Measurements from ENCODE around the gene VPS13C. TPM values are rescaled to one million over a fixed set of nuclear protein-coding genes. Genes with fewer than 3 reads are reported as not detected.

Gene VPS13C
- total and polyA plus RNA-seq, 8 donors: 5.4 to 207 (median 89.4) TPM

- H3K4me3 ChIP-seq: peak overlapping the region; percentile 64 to 93 (median 75)
- H3K27me3 ChIP-seq: no peaks in the 10 kb centered on the region
- TF ChIP-seq EP300 (IDR thresholded peaks at IDR 0.05) (no peak), POLR2A (IDR thresholded peaks at IDR 0.05) (no peak), CTCF (IDR thresholded peaks at IDR 0.05) (no peak), POLR2AphosphoS5 (IDR thresholded peaks at IDR 0.05) (no peak)
- peak overlapping the region; percentile 89 to 99 (median 95) for H3K27ac ChIP-seq
- H3K9me3 ChIP-seq: no peaks in the 10 kb centered on the region
- WGBS, 5 donors: 2 to 5% (median 3%) methylated on average over 13 of the region's 13 CpGs
- DNase-seq: peak in 1 of 2 donors; percentile 20
- H3K4me1 ChIP-seq: peaks cover 8 to 51% (median 33%) of the 10 kb centered on the region in 4 donors
- no peaks in the 10 kb centered on the region for H3K36me3 ChIP-seq
- intact Hi-C loops (cut with DNase I; ENCODE audit: low total_unique reads): no loop called here
Observed at GRCh38 chr15:62059108-62059815, 985 bp downstream of the VPS13C start.

- Histone ChIP-seq H3K4me3 (peak overlapping the region in 3 of 4 donors; percentile 15 to 93 (median 65)), H3K4me1 (peaks cover 12 to 52% (median 37%) of the 10 kb centered on the region in 4 donors), H3K9me3 (no peaks in the 10 kb centered on the region), H3K27ac (peak overlapping the region in 1 of 5 donors; percentile 99), H3K27me3 (no peaks in the 10 kb centered on the region), H3K36me3 (no peaks in the 10 kb centered on the region)
- no peak for TF ChIP-seq POLR2A (IDR thresholded peaks at IDR 0.05)
- no peak for TF ChIP-seq EP300 (IDR thresholded peaks at IDR 0.05)
- no peak for TF ChIP-seq POLR2AphosphoS5 (IDR thresholded peaks at IDR 0.05)
- WGBS, 5 donors: 82 to 89% (median 85%) methylated on average over 5 of the region's 5 CpGs
- DNase-seq: no peak
- intact Hi-C loops (cut with DNase I; ENCODE audit: low total_unique reads): no loop called here
Observed at GRCh38 chr15:62058327-62059028, 1.8 kb downstream of the VPS13C start.

DNA sequence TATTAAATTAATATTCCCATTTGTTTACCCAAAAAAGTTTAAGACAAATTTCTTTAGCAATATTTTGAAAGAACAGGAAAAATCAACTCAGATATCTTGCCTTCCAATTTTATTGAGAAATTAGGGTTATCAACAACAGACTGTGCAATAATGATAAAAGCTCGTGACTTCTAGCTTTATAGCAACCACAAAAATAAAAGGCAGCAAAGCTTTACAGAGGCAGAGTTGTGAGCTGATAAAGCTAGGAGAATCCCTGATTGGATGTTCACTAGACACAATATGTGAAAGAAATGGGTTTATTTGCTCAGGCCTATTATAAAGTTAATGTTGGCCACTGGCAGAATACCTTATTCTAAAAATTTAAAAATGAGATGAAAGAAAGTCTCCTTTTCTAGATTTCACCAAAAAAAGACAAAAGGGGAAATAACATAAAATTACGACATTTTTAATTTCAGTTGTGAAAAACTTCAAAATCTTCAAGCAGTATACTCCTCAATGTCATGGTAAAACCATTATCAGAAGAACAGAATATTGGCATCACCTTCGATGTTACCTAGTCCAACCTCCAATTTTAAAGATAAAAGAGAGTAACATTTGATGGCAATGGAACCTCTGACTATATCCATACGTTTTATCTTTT lies 2.8 kb downstream of the VPS13C start:
- no peak overlapping the region for H3K4me3 ChIP-seq
- no peaks in the 10 kb centered on the region for H3K27me3 ChIP-seq
- H3K4me1 ChIP-seq: peaks cover 18 to 62% (median 45%) of the 10 kb centered on the region in 4 donors
- H3K9me3 ChIP-seq: no peaks in the 10 kb centered on the region
- whole genome bisulfite sequencing, 5 donors: 61 to 77% (median 74%) methylated on average over 4 of the region's 4 CpGs
- no peak for DNase-seq
- H3K36me3 ChIP-seq: no peaks in the 10 kb centered on the region
- H3K27ac ChIP-seq: no peak overlapping the region
- TF ChIP-seq POLR2A (IDR thresholded peaks at IDR 0.05) (no peak), EP300 (IDR thresholded peaks at IDR 0.05) (no peak), CTCF (IDR thresholded peaks at IDR 0.05) (no peak), POLR2AphosphoS5 (IDR thresholded peaks at IDR 0.05) (no peak)
- intact Hi-C loops (cut with DNase I; ENCODE audit: low total_unique reads): no loop called here

GRCh38 chr15:62054979-62055378 lies 5.3 kb downstream of the VPS13C start:
- no peaks in the 10 kb centered on the region for H3K36me3 ChIP-seq
- peaks cover 18 to 78% (median 55%) of the 10 kb centered on the region in 4 donors for H3K4me1 ChIP-seq
- WGBS, 5 donors: 54 to 76% (median 62%) methylated on average over 5 of the region's 5 CpGs
- intact Hi-C loops (cut with DNase I; ENCODE audit: low total_unique reads): no loop called here
- H3K27ac ChIP-seq: peak overlapping the region in 2 of 5 donors; percentile 17 to 47
- TF ChIP-seq EP300 (IDR thresholded peaks at IDR 0.05): no peak
- no peak for TF ChIP-seq CTCF (IDR thresholded peaks at IDR 0.05)
- TF ChIP-seq POLR2A (IDR thresholded peaks at IDR 0.05): no peak
- no peak for TF ChIP-seq POLR2AphosphoS5 (IDR thresholded peaks at IDR 0.05)
- H3K9me3 ChIP-seq: no peaks in the 10 kb centered on the region
- H3K27me3 ChIP-seq: no peaks in the 10 kb centered on the region
- no peak overlapping the region for H3K4me3 ChIP-seq
- no peak for DNase-seq

All from stomach (tissue), 9 donors.